HL-60 (cell line): ENCODE data around the gene WDR33.

Experiments
- DNase-seq, 2 experiments: peaks; one replicate each; pipeline ENCODE4 v3.0.0-alpha.2; 2010 to 2020; ENCODE audit warnings: low read depth in 1 of 2, low spot score in 1 of 2
- H3K27ac ChIP-seq: fragments of 250-450 bp; sonication (Bioruptor Pico); replicated peaks from 2 replicates; pipeline ENCODE4 v1.5.1; 2020; ENCODE audit warnings: mild to moderate bottlenecking, moderate library complexity
- H3K27me3 ChIP-seq: fragments of 250-450 bp; sonication (Bioruptor Pico); 2 replicates; pipeline ENCODE4 v1.5.1; 2021; ENCODE audit warnings: mild to moderate bottlenecking, moderate library complexity; ENCODE audit not compliant: insufficient read depth, poor library complexity, severe bottlenecking
- H3K4me3 ChIP-seq: replicated peaks from 2 replicates; pipeline ENCODE4 v1.5.1; 2011; ENCODE audit warnings: mild to moderate bottlenecking, control low read depth, low read length; ENCODE audit not compliant: insufficient read depth
- CTCF ChIP-seq: IDR thresholded peaks from one replicate; pipeline ENCODE4 v1.5.1; 2011; ENCODE audit warnings: low read length, control low read depth, inconsistent platforms; ENCODE audit not compliant: insufficient read depth
- GABPA ChIP-seq: IDR thresholded peaks from 2 replicates; pipeline ENCODE4 v1.6.1; 2012; ENCODE audit warnings: low read depth
- POLR2AphosphoS5 ChIP-seq: IDR thresholded peaks from 2 replicates; pipeline ENCODE4 v1.6.1; 2012; ENCODE audit warnings: low read depth
- SPI1 ChIP-seq: IDR thresholded peaks from 2 replicates; pipeline ENCODE4 v1.6.1; 2012; ENCODE audit warnings: low read depth, mild to moderate bottlenecking, borderline replicate concordance
- TF ChIP-seq, protein P1 (sequence below): IDR thresholded peaks from 2 replicates; pipeline ENCODE4 v1.6.1; 2012; ENCODE audit warnings: low read depth; ENCODE audit not compliant: insufficient replicate concordance

WDR33 gene

GRCh38 chr2:127690696-127691095, 120.3 kb downstream of the WDR33 start:
- peaks cover 2% of the 10 kb centered on the region for H3K27me3 ChIP-seq
- no peak for DNase-seq
- no peak overlapping the region for H3K27ac ChIP-seq
- TF ChIP-seq SPI1 (no peak), CTCF (no peak), POLR2AphosphoS5 (no peak), GABPA (no peak)
- TF ChIP-seq, protein P1, sequence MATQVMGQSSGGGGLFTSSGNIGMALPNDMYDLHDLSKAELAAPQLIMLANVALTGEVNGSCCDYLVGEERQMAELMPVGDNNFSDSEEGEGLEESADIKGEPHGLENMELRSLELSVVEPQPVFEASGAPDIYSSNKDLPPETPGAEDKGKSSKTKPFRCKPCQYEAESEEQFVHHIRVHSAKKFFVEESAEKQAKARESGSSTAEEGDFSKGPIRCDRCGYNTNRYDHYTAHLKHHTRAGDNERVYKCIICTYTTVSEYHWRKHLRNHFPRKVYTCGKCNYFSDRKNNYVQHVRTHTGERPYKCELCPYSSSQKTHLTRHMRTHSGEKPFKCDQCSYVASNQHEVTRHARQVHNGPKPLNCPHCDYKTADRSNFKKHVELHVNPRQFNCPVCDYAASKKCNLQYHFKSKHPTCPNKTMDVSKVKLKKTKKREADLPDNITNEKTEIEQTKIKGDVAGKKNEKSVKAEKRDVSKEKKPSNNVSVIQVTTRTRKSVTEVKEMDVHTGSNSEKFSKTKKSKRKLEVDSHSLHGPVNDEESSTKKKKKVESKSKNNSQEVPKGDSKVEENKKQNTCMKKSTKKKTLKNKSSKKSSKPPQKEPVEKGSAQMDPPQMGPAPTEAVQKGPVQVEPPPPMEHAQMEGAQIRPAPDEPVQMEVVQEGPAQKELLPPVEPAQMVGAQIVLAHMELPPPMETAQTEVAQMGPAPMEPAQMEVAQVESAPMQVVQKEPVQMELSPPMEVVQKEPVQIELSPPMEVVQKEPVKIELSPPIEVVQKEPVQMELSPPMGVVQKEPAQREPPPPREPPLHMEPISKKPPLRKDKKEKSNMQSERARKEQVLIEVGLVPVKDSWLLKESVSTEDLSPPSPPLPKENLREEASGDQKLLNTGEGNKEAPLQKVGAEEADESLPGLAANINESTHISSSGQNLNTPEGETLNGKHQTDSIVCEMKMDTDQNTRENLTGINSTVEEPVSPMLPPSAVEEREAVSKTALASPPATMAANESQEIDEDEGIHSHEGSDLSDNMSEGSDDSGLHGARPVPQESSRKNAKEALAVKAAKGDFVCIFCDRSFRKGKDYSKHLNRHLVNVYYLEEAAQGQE: no peak
- H3K4me3 ChIP-seq: no peak overlapping the region

DNA sequence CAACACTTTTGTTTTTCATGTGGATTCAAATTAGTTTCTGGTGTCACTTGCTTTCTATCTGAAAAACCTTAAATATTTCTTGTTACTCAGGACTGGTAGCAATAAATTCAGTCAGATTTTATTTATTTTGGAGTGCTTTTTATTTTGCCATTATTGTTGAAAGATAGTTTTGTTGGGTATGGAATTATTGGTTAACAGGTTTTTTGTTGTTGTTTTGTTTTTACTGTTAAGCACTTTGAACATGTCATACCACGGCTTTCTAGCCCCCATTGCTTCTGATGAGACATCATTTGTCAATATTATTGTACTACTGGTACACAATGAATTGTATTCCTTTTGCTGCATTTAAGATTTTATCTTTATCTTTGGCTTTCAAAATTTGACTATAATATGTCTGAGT, 122.6 kb downstream of the WDR33 start:
- no peak for TF ChIP-seq CTCF
- TF ChIP-seq POLR2AphosphoS5: no peak
- TF ChIP-seq SPI1: no peak
- TF ChIP-seq, protein P1: no peak
- no peak for TF ChIP-seq GABPA
- Histone ChIP-seq H3K27ac (no peak overlapping the region), H3K4me3 (no peak overlapping the region), H3K27me3 (peaks cover 2% of the 10 kb centered on the region)
- DNase-seq: no peak

DNA sequence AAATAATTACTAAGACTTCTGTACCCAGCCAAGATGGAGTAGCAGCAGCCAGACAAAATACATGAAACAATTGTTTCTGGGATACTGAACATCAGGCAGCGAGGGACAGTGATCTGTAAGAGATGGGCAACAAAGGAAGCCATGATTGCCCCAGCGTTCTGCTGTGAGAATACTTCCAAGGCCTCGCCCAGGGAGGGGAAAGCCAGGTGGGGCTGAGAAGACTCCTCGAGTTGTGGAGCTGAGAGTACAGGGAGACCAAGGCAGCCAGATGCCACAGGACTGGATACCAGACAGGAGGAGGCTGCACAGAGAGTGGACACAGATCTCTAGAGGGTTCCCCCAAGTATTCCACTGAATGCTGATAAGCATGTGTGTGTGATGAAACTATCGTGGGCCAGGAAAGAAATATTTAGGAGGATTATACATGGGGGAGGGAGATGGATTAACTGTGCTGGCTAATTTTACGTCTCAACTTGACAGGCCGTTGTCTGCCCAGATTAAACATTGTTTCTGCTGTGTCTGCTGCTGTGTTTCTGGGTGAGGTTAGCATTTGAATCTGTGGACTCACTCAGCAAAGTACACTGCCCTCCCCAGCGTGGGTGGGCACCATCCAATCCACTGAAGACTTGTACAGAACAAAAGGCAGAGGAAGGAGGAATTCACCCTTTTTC, 125.4 kb downstream of the WDR33 start:
- TF ChIP-seq POLR2AphosphoS5 (no peak), GABPA (no peak), SPI1 (no peak), CTCF (no peak)
- TF ChIP-seq, protein P1: no peak
- Histone ChIP-seq H3K27me3 (peaks cover 2% of the 10 kb centered on the region), H3K4me3 (no peak overlapping the region), H3K27ac (no peak overlapping the region)
- DNase-seq: no peak
